ENCODE measurements around the gene SHPK. TPM values are rescaled to one million over a fixed set of nuclear protein-coding genes. Genes with fewer than 3 reads are reported as not detected.

The SHPK gene
- polyA plus RNA-seq, 3 donors from 2014 or later, result 2.6 to 8.1 (median 6.4) TPM

- Mint-ChIP-seq H3K27ac (peak overlapping the region; percentile 82 to 90 (median 84)), H3K4me3 (peak overlapping the region; percentile 89 to 93 (median 92)), H3K4me1 (peaks cover 21 to 24% of the 10 kb centered on the region in 2 donors), H3K27me3 (ENCODE audit: low read depth in 3 of 3) (peaks cover 2 to 4% (median 4%) of the 10 kb centered on the region in 3 donors), H3K36me3 (peaks cover 0 to 3% (median 0%) of the 10 kb centered on the region in 3 donors), H3K9me3 (no peaks in the 10 kb centered on the region)
- no peak for DNase-seq
These were observed 33.0 kb upstream of the SHPK start for GRCh38 chr17:3669085-3669347.

GRCh38 chr17:3668279-3669084, 32.4 kb upstream of the SHPK start, which contains the start of the genes EMC6 and TAX1BP3:
EMC6 (plus strand) TSS chr17:3668812; CDS start chr17:3669147, 335 bp downstream.
TAX1BP3 (minus strand) TSS chr17:3668578; CDS start chr17:3668526, 52 bp downstream.
- Mint-ChIP-seq H3K36me3 (peaks cover 0 to 3% (median 0%) of the 10 kb centered on the region in 3 donors), H3K27me3 (ENCODE audit: low read depth in 3 of 3) (peaks cover 2 to 4% (median 4%) of the 10 kb centered on the region in 3 donors), H3K9me3 (no peaks in the 10 kb centered on the region), H3K27ac (peak within 1 kb of the TSS; percentile 82 to 90 (median 84)), H3K4me1 (peaks cover 21 to 24% of the 10 kb centered on the region in 2 donors), H3K4me3 (peak within 1 kb of the TSS; percentile 89 to 93 (median 92))
- DNase-seq, result peak; percentile 100

DNA sequence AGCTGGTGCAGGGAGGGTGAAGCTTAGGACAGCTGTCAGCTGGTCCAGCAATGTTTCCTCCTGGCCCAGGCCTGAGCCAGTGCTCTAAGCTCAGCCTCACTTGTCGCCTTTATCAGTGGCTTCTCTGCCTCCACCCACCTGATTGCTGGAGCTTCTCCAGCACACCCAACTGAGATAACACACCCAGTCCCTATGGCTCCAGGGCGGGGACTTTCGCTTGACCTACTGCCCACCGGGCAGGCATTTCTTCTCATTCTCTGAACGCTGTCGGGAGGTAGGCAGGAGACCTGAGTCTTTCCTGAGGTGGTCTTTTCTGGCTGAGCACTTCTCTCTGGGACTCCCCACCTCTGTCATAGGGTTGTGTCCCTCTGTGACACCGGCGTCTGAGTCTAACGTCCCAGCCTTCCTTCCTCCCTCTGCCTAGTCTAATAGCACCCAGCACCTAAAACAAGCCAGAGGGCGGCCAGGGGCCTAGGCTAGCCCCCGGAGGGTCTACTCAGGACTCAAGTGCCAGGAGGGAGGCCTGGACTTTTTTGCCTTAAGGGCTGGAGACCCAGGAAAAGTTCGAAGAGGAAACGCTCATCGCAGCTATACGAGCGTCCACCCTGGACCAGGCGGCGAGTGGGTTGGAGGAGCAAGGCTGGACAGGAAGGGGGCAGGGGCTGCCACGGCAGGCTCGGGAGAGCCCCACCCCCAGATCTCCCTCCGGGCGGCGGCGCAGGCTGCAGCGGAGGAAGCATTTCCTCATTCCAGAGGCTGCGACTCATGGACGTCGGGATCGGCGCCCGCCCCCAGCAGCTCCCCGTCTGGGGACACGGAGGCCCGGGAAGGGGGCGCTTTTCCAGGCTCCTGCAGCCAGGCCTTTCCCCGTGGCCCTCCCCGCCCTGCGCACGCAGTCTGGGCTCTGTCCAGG, 31.6 kb upstream of the SHPK start:
- peak overlapping the region; percentile 74 to 93 (median 89) for H3K4me3 Mint-ChIP-seq

DNA sequence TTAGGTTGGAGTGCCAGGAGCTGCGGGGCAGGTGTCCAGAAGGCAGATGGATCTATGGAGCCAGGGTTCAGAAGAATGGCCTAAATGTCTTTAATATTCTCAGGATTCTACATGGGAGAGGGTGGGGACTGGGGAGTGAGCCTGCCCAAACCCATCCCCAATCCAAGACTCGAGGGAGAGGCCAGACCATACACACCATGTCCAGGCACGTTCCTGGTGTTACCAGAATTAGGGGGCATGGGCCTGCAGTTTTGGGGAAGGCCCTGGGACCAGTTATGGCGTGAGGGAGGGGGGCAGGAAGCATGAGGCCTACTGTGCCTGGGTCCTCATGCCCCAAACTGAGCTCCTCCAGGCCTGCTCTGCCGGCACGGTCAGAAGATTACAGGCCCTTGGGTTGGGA, 30.5 kb upstream of the SHPK start:
- peaks cover 0 to under 1% (median 0%) of the 10 kb centered on the region in 3 donors for H3K36me3 Mint-ChIP-seq
- H3K27me3 Mint-ChIP-seq (ENCODE audit: low read depth in 3 of 3), result peaks cover 2 to 4% (median 4%) of the 10 kb centered on the region in 3 donors
- peak overlapping the region in 4 of 5 donors; percentile 34 to 71 (median 49) for H3K4me3 Mint-ChIP-seq
- no peak for DNase-seq
- no peak overlapping the region for H3K27ac Mint-ChIP-seq
- H3K9me3 Mint-ChIP-seq, result no peaks in the 10 kb centered on the region
- peaks cover 20 to 21% of the 10 kb centered on the region in 2 donors for H3K4me1 Mint-ChIP-seq

More for the DNA sequence above, 31.6 kb upstream of the SHPK start:
- DNase-seq, result no peak
- Mint-ChIP-seq H3K27me3 (ENCODE audit: low read depth in 3 of 3) (peaks cover 2 to 4% (median 4%) of the 10 kb centered on the region in 3 donors), H3K36me3 (peaks cover 0 to 3% (median 0%) of the 10 kb centered on the region in 3 donors), H3K4me1 (peaks cover 21 to 24% of the 10 kb centered on the region in 2 donors), H3K9me3 (no peaks in the 10 kb centered on the region), H3K27ac (peak overlapping the region in 2 of 6 donors; percentile 17 to 84)

DNA sequence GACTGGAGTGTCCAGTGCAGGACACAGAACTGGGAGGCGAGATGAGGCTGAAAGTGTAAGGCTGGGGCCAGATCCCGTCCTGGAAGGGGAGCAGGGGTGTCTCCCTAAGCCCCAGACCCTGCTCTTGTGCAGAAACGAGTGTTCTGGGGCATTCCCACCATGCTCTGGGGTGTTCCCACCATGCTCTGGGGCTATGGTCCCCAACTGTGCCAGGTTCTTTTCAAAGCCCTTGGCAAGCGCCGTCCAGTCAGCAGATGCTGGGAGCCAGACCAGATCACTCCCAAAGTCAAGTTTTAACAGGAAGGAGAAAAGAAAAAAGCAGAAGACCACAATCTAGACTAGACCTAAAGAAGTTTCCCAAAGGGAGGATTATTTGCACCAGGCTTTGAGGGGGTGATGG, 29.8 kb upstream of the SHPK start:
- no peaks in the 10 kb centered on the region for H3K9me3 Mint-ChIP-seq
- no peak for DNase-seq
- peak overlapping the region in 1 of 6 donors; percentile 50 for H3K27ac Mint-ChIP-seq
- peak overlapping the region; percentile 30 to 71 (median 44) for H3K4me3 Mint-ChIP-seq
- H3K4me1 Mint-ChIP-seq, result peaks cover 19 to 21% of the 10 kb centered on the region in 2 donors
- no peaks in the 10 kb centered on the region for H3K36me3 Mint-ChIP-seq
- H3K27me3 Mint-ChIP-seq (ENCODE audit: low read depth in 3 of 3), result peaks cover 2 to 4% (median 4%) of the 10 kb centered on the region in 3 donors

- H3K27me3 Mint-ChIP-seq (ENCODE audit: low read depth in 3 of 3), result peaks cover 0 to 1% (median 0%) of the 10 kb centered on the region in 3 donors
- H3K9me3 Mint-ChIP-seq, result no peaks in the 10 kb centered on the region
- DNase-seq, result no peak
- no peak overlapping the region for H3K27ac Mint-ChIP-seq
- H3K4me3 Mint-ChIP-seq, result no peak overlapping the region
- peaks cover 4 to 10% of the 10 kb centered on the region in 2 donors for H3K4me1 Mint-ChIP-seq
- no peaks in the 10 kb centered on the region for H3K36me3 Mint-ChIP-seq
These were observed 27.3 kb upstream of the SHPK start for GRCh38 chr17:3663102-3664011.

GRCh38 chr17:3660311-3660891, 24.4 kb upstream of the SHPK start:
- no peaks in the 10 kb centered on the region for H3K9me3 Mint-ChIP-seq
- H3K27me3 Mint-ChIP-seq (ENCODE audit: low read depth in 3 of 3), result no peaks in the 10 kb centered on the region
- no peak overlapping the region for H3K4me3 Mint-ChIP-seq
- no peaks in the 10 kb centered on the region for H3K4me1 Mint-ChIP-seq
- H3K27ac Mint-ChIP-seq, result no peak overlapping the region
- H3K36me3 Mint-ChIP-seq, result no peaks in the 10 kb centered on the region
- no peak for DNase-seq

DNA sequence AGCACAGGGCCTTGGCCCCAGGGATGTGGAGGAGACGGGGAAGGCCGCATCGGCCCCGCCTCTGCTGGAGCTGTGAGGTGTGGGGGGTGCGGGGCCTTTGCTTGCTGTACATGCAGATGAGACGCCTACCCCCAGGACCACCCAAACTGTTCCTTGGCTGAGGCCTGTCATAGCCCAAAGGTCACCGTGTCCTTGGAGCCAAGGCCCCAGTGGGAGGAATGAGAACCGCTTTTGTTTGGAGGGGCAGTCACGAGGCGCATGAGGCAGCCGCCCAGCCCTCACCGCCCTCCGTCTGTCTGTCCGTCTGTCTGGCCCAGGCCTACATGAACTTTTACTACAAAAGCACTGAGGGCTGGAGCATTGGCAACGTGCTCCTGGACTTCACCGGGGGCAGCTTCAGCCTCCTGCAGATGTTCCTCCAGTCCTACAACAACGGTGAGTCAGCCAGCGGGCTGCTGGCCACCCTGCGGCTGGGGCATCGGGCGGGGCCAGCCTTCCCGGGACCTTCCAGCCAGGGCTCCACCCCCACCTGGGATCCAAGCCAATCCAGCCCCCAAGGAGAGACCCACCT, 23.6 kb upstream of the SHPK start:
- Mint-ChIP-seq H3K27ac (no peak overlapping the region), H3K4me3 (no peak overlapping the region), H3K36me3 (no peaks in the 10 kb centered on the region), H3K4me1 (no peaks in the 10 kb centered on the region), H3K9me3 (no peaks in the 10 kb centered on the region), H3K27me3 (ENCODE audit: low read depth in 3 of 3) (no peaks in the 10 kb centered on the region)
- DNase-seq, result no peak

DNA sequence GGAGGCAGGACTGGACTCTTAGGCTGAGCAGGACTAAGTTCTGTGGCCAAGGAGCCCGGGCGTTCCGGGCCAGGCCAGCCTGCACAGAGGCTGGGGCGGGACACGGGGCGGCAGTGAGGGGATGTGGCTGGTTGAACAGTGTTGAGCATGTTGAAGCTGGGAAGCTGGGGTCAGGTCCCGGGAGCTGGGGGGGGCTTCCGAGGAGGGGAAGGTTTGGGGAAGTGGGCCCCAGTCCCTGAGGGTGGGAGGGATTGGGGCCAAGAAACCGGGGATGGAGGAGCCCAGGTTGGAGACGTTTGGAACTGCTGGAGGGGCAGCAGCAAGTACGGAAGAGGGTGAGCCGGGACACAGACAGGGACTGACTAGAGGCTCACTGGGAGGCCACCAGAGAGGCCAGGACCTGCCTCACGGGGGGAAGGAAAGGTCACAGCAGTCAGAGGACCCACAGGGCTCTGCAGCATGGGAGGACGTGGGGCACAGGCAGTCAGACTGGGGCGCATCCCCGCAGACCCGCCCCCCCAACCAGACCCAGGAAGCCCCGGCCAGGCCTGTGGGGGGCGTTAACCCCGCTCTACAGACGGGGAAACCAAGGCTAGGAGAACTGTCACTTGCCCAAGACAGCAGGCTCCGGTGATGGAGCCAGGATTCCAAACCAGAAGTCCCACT, 22.9 kb upstream of the SHPK start:
- H3K27ac Mint-ChIP-seq, result no peak overlapping the region
- no peaks in the 10 kb centered on the region for H3K9me3 Mint-ChIP-seq
- H3K4me3 Mint-ChIP-seq, result no peak overlapping the region
- H3K4me1 Mint-ChIP-seq, result no peaks in the 10 kb centered on the region
- H3K36me3 Mint-ChIP-seq, result no peaks in the 10 kb centered on the region
- H3K27me3 Mint-ChIP-seq (ENCODE audit: low read depth in 3 of 3), result no peaks in the 10 kb centered on the region
- no peak for DNase-seq

GRCh38 chr17:3657874-3658783, 22.1 kb upstream of the SHPK start:
- no peak overlapping the region for H3K27ac Mint-ChIP-seq
- no peaks in the 10 kb centered on the region for H3K9me3 Mint-ChIP-seq
- no peaks in the 10 kb centered on the region for H3K36me3 Mint-ChIP-seq
- H3K4me1 Mint-ChIP-seq, result no peaks in the 10 kb centered on the region
- no peak overlapping the region for H3K4me3 Mint-ChIP-seq
- no peaks in the 10 kb centered on the region for H3K27me3 Mint-ChIP-seq (ENCODE audit: low read depth in 3 of 3)
- no peak for DNase-seq

- no peak for DNase-seq
- no peaks in the 10 kb centered on the region for H3K36me3 Mint-ChIP-seq
- no peaks in the 10 kb centered on the region for H3K27me3 Mint-ChIP-seq (ENCODE audit: low read depth in 3 of 3)
- no peaks in the 10 kb centered on the region for H3K4me1 Mint-ChIP-seq
- H3K9me3 Mint-ChIP-seq, result no peaks in the 10 kb centered on the region
- no peak overlapping the region for H3K4me3 Mint-ChIP-seq
- H3K27ac Mint-ChIP-seq, result no peak overlapping the region
These were observed 21.5 kb upstream of the SHPK start for GRCh38 chr17:3657588-3657869.

Data from immature natural killer cell (primary cell).